H1 (cell line): ENCODE results near the gene ZFP57. TPM values are rescaled to one million over a fixed set of nuclear protein-coding genes. Genes with fewer than 3 reads are reported as not detected.
A peak's percentile ranks its signal among the peaks of the same experiment; 100 is the strongest.

Source experiments
- BCL11A ChIP-seq, 2 experiments: IDR thresholded peaks; one replicate each; pipeline ENCODE4 v1.6.1; 2011; ENCODE audit warnings: low read depth in 2 of 2, low read length in 2 of 2, mild to moderate bottlenecking in 2 of 2
- CBX8 ChIP-seq: fragments of 300-800, 300-1000 bp; sonication (generic); IDR thresholded peaks from 2 replicates; pipeline ENCODE4 v1.7.1; 2016; ENCODE audit warnings: low read depth, low read length, borderline replicate concordance
- CREB1 ChIP-seq: IDR thresholded peaks from 2 replicates; pipeline ENCODE4 v1.6.1; 2012; ENCODE audit warnings: inconsistent platforms
- GABPA ChIP-seq: IDR thresholded peaks from 2 replicates; pipeline ENCODE4 v1.6.1; 2011; ENCODE audit warnings: mild to moderate bottlenecking, low read length, moderate library complexity, borderline replicate concordance; ENCODE audit not compliant: insufficient read depth
- HDAC2 ChIP-seq, 2 experiments: fragments of 300-600 bp in 1 of 2; sonication (generic) in 1 of 2; IDR thresholded peaks; 2 replicates each; pipeline ENCODE4 v1.6.1; 2011 to 2012; ENCODE audit warnings: low read depth in 2 of 2, low read length in 2 of 2, mild to moderate bottlenecking in 2 of 2, moderate library complexity in 2 of 2, borderline replicate concordance in 1 of 2, inconsistent platforms in 1 of 2
- HDAC6 ChIP-seq: IDR thresholded peaks from one replicate; pipeline ENCODE4 v1.7.1; 2012; ENCODE audit warnings: low read depth, mild to moderate bottlenecking, inconsistent platforms, low read length, moderate library complexity
- NANOG ChIP-seq: IDR thresholded peaks from 2 replicates; pipeline ENCODE4 v1.6.1; 2011; ENCODE audit warnings: low read length, low read depth, mild to moderate bottlenecking, inconsistent platforms; ENCODE audit not compliant: insufficient read depth, poor library complexity, severe bottlenecking
- POLR2A ChIP-seq, 2 experiments: IDR thresholded peaks; 1 replicate in 1 of 2; 2 replicates in 1 of 2; pipeline ENCODE4 v1.6.1; 2011; ENCODE audit warnings: low read depth in 2 of 2, low read length in 2 of 2, mild to moderate bottlenecking in 2 of 2; ENCODE audit errors: control extremely low read depth in 1 of 2
- RBBP5 ChIP-seq: IDR thresholded peaks from 2 replicates; pipeline ENCODE4 v1.7.1; 2012; ENCODE audit warnings: low read depth, mild to moderate bottlenecking, inconsistent platforms, low read length, moderate library complexity, borderline replicate concordance
- RNF2 ChIP-seq: fragments of 200-900, 300-1000 bp; sonication (generic); IDR thresholded peaks from 2 replicates; pipeline ENCODE4 v1.7.1; 2016; ENCODE audit warnings: borderline replicate concordance, low read depth, mild to moderate bottlenecking, antibody characterized with exemption, low read length; ENCODE audit not compliant: poor library complexity, severe bottlenecking; ENCODE audit errors: missing control alignments
- RXRA ChIP-seq: IDR thresholded peaks from 2 replicates; pipeline ENCODE4 v1.6.1; 2011; ENCODE audit warnings: low read depth, mild to moderate bottlenecking, low read length, moderate library complexity; ENCODE audit not compliant: insufficient read depth
- SAP30 ChIP-seq: fragments of 300-600 bp; sonication (generic); IDR thresholded peaks from 2 replicates; pipeline ENCODE4 v1.7.1; 2012; ENCODE audit warnings: low read length, moderate library complexity, mild to moderate bottlenecking, inconsistent platforms; ENCODE audit not compliant: insufficient read depth, insufficient replicate concordance
- SIRT6 ChIP-seq: IDR thresholded peaks from one replicate; pipeline ENCODE4 v1.7.1; 2012; ENCODE audit warnings: low read length, inconsistent platforms
- SP1 ChIP-seq: IDR thresholded peaks from 2 replicates; pipeline ENCODE4 v1.6.1; 2011; ENCODE audit warnings: low read depth, low read length
- SP4 ChIP-seq: IDR thresholded peaks from 2 replicates; pipeline ENCODE4 v1.6.1; 2012; ENCODE audit warnings: low read length, inconsistent platforms
- TCF12 ChIP-seq: IDR thresholded peaks from 2 replicates; pipeline ENCODE4 v1.6.1; 2011; ENCODE audit warnings: low read depth, mild to moderate bottlenecking, low read length
- YY1 ChIP-seq: IDR thresholded peaks from 2 replicates; pipeline ENCODE4 v1.6.1; 2011; ENCODE audit warnings: low read depth, mild to moderate bottlenecking, low read length
- polyA plus RNA-seq, 7 experiments: library from polyadenylated mRNA; depleted of rRNA in 3 of 7; stranded (reverse) in 5 of 7; unstranded in 2 of 7; fragments of >200 nt in 5 of 7; fragments of 200-250 nt in 2 of 7; gene quantifications; 1 replicate in 5 of 7; 2 replicates in 1 of 7; 4 replicates in 1 of 7; pipeline versions ENCODE4 v1.2.1 to v1.2.3, GENCODE V29; 2011 to 2013; ENCODE audit warnings: missing spikeins in 2 of 7, mixed read lengths in 2 of 7
- total RNA-seq: library from RNA; stranded (reverse); fragmentation: NEBNext Ultra II Directional; extraction: Animal tissue kit (Norgen Biotek cat#: 25700); gene quantifications from 2 replicates; pipeline ENCODE4 v1.2.1, GENCODE V29; 2021
- TF ChIP-seq, protein P1 (sequence below), 3 experiments: IDR thresholded peaks; 1 replicate in 2 of 3; 2 replicates in 1 of 3; pipeline versions ENCODE4 v1.5.1 to v1.6.1; 2011; ENCODE audit warnings: low read length in 3 of 3, mild to moderate bottlenecking in 3 of 3, inconsistent platforms in 2 of 3, low read depth in 1 of 3, moderate library complexity in 1 of 3; ENCODE audit not compliant: insufficient read depth in 1 of 3; ENCODE audit errors: control extremely low read depth in 1 of 3
- TF ChIP-seq, protein P2 (sequence below): IDR thresholded peaks from 2 replicates; pipeline ENCODE4 v1.6.1; 2011; ENCODE audit warnings: low read length, improper control_type of control experiment

The ZFP57 gene
- total and polyA plus RNA-seq, 2 of the 8 experiments (the other 6 are each of a cell fraction or from before 2014, with no cell fraction given): 0.85 to 1.2 TPM

DNA sequence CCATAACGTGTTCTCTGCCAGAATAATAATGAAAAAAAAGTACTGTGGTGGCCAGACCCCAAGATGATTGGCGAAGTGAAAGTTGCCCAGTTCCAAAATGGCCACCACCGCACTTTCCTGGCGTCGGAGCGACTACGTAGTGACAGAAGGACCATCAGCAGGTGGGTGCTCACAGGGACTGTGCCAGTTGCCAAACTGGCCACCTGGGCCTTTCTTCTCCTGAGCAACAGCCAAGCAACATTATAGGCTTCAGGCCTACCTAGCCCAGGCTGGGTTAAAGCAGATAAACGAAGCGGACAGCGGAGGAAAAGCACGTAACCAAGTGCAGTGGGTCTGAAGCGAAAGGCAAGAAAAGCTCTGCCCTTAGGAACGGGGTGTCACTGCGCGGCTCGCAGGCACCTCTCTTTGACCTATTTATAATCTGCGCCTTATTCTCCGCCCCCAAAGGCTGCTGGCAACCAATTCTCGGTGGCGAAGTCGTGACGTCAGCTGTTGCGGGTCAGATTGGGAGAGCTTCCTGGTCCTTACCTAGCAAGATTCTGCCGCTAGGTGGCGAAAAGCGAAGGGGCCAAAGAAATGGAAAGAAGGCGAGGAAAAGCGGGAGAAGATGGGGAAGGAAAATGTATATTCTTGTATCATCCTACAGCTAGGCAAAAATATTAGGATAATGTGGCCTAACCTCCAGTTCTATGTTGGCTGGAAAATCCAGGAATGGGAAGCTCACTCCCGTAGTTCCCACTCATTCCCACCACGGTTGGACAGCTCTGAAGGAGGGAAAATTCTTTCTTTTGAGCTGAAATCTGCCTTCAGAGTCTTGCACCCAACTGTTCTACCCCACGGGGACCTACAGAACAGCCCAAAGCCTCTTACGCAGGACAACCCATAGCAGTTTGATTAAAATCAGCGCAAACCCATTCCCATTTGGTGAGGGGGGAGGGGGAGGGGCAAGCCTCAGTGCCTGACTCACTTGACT is 31.0 kb downstream of the ZFP57 start (continued):
- TF ChIP-seq SAP30 (no peak), CBX8 (no peak), CREB1 (peak; percentile 95), YY1 (peak; percentile 98), RNF2 (no peak), HDAC6 (no peak), RBBP5 (peak; percentile 41; the same call in 1 of the 2 replicates), BCL11A (IDR thresholded peaks at IDR 0.05; ENCODE audit: low read depth in 2 of 2, low read length in 2 of 2) (no peak), RXRA (no peak), SIRT6 (no peak), TCF12 (no peak), GABPA (no peak), POLR2A (IDR thresholded peaks at IDR 0.05; ENCODE audit: control extremely low read depth in 1 of 2, low read depth in 2 of 2, low read length in 2 of 2) (peak in 1 of 2 experiments; percentile 93; a peak in 2 of 3 replicates), SP1 (0 out of 2 replicates have a peak, but pooled peaks have one; percentile 26), NANOG (no peak), HDAC2 (IDR thresholded peaks at IDR 0.05; ENCODE audit: borderline replicate concordance in 1 of 2, low read depth in 2 of 2, low read length in 2 of 2) (no peak), SP4 (no peak)
- TF ChIP-seq, protein P1, sequence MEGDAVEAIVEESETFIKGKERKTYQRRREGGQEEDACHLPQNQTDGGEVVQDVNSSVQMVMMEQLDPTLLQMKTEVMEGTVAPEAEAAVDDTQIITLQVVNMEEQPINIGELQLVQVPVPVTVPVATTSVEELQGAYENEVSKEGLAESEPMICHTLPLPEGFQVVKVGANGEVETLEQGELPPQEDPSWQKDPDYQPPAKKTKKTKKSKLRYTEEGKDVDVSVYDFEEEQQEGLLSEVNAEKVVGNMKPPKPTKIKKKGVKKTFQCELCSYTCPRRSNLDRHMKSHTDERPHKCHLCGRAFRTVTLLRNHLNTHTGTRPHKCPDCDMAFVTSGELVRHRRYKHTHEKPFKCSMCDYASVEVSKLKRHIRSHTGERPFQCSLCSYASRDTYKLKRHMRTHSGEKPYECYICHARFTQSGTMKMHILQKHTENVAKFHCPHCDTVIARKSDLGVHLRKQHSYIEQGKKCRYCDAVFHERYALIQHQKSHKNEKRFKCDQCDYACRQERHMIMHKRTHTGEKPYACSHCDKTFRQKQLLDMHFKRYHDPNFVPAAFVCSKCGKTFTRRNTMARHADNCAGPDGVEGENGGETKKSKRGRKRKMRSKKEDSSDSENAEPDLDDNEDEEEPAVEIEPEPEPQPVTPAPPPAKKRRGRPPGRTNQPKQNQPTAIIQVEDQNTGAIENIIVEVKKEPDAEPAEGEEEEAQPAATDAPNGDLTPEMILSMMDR (IDR thresholded peaks at IDR 0.05; ENCODE audit: control extremely low read depth in 1 of 3, insufficient read depth in 1 of 3, low read depth in 1 of 3, low read length in 3 of 3): peak; percentile 69 to 94 (median 74)
- TF ChIP-seq, protein P2, sequence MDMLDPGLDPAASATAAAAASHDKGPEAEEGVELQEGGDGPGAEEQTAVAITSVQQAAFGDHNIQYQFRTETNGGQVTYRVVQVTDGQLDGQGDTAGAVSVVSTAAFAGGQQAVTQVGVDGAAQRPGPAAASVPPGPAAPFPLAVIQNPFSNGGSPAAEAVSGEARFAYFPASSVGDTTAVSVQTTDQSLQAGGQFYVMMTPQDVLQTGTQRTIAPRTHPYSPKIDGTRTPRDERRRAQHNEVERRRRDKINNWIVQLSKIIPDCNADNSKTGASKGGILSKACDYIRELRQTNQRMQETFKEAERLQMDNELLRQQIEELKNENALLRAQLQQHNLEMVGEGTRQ: no peak
